ENCODE results near the gene PLCXD1.
A peak's percentile ranks its signal among the peaks of the same experiment; 100 is the strongest.

PLCXD1 gene

GRCh38 chrX:283115-283845 lies 2.1 kb downstream of the PLCXD1 start:
- Histone ChIP-seq H3K9ac (ENCODE audit: low read depth, low read length) (peak overlapping the region; percentile 70), H2AFZ (ENCODE audit: low read depth, low read length) (peak overlapping the region; percentile 88), H4K20me1 (ENCODE audit: insufficient read depth, low read length) (0 out of 2 replicates have a peak, but pooled peaks cover 5% of the 10 kb centered on the region), H3K27ac (ENCODE audit: low read length) (peak overlapping the region; percentile 91), H3K9me3 (ENCODE audit: insufficient read depth, low read length, severe bottlenecking) (no peaks in the 10 kb centered on the region), H3K4me1 (ENCODE audit: insufficient read depth, low read length) (peaks cover 28% of the 10 kb centered on the region), H3K4me3 (ENCODE audit: low read depth in 1 of 2, low read length in 2 of 2) (peak overlapping the region; percentile 26 to 61; a peak in 3 of 4 replicates), H3K36me3 (ENCODE audit: insufficient read depth, low read length) (peaks cover 34% of the 10 kb centered on the region), H3K4me2 (ENCODE audit: insufficient read depth, low read length) (peak overlapping the region; percentile 71), H3K27me3 (ENCODE audit: insufficient read depth, low read length, poor library complexity) (no peaks in the 10 kb centered on the region), H3K79me2 (ENCODE audit: insufficient read depth, low read length) (peaks cover 21% of the 10 kb centered on the region; the same call in 1 of the 2 replicates)
- DNase-seq (peak; percentile 96), ATAC-seq (ENCODE audit: insufficient read depth, low read depth) (peak; percentile 100)
- TF ChIP-seq EZH2 (IDR thresholded peaks at IDR 0.05; ENCODE audit: borderline replicate concordance, low read depth, low read length, severe bottlenecking) (no peak), CTCF (IDR thresholded peaks at IDR 0.05; ENCODE audit: borderline replicate concordance, extremely low read depth, low read length, poor library complexity, severe bottlenecking) (no peak)

GRCh38 chrX:285076-285677 lies 4.0 kb downstream of the PLCXD1 start:
- Histone ChIP-seq H3K27me3 (ENCODE audit: insufficient read depth, low read length, poor library complexity) (no peaks in the 10 kb centered on the region), H3K36me3 (ENCODE audit: insufficient read depth, low read length) (peaks cover 51% of the 10 kb centered on the region), H3K9ac (ENCODE audit: low read depth, low read length) (no peak overlapping the region), H3K4me2 (ENCODE audit: insufficient read depth, low read length) (peak overlapping the region; percentile 33; the same call in 1 of the 2 replicates), H3K9me3 (ENCODE audit: insufficient read depth, low read length, severe bottlenecking) (no peaks in the 10 kb centered on the region), H3K4me3 (ENCODE audit: low read depth in 1 of 2, low read length in 2 of 2) (peak overlapping the region in 1 of 2 experiments; percentile 3; a peak in 1 of 4 replicates), H3K4me1 (ENCODE audit: insufficient read depth, low read length) (peaks cover 30% of the 10 kb centered on the region), H2AFZ (ENCODE audit: low read depth, low read length) (no peak overlapping the region), H3K79me2 (ENCODE audit: insufficient read depth, low read length) (peaks cover 24% of the 10 kb centered on the region; the same call in 1 of the 2 replicates), H3K27ac (ENCODE audit: low read length) (no peak overlapping the region), H4K20me1 (ENCODE audit: insufficient read depth, low read length) (peaks cover 9% of the 10 kb centered on the region; the same call in 1 of the 2 replicates)
- no peak for DNase-seq
- ATAC-seq (ENCODE audit: insufficient read depth, low read depth), result no peak
- no peak for TF ChIP-seq EZH2 (IDR thresholded peaks at IDR 0.05; ENCODE audit: borderline replicate concordance, low read depth, low read length, severe bottlenecking)
- no peak for TF ChIP-seq CTCF (IDR thresholded peaks at IDR 0.05; ENCODE audit: borderline replicate concordance, extremely low read depth, low read length, poor library complexity, severe bottlenecking)

- Histone ChIP-seq H4K20me1 (ENCODE audit: insufficient read depth, low read length) (peaks cover 12% of the 10 kb centered on the region), H3K27ac (ENCODE audit: low read length) (no peak overlapping the region), H2AFZ (ENCODE audit: low read depth, low read length) (no peak overlapping the region), H3K4me3 (ENCODE audit: low read depth in 1 of 2, low read length in 2 of 2) (no peak overlapping the region), H3K36me3 (ENCODE audit: insufficient read depth, low read length) (peaks cover 65% of the 10 kb centered on the region), H3K4me1 (ENCODE audit: insufficient read depth, low read length) (peaks cover 26% of the 10 kb centered on the region), H3K79me2 (ENCODE audit: insufficient read depth, low read length) (peaks cover 26% of the 10 kb centered on the region; the same call in 1 of the 2 replicates), H3K4me2 (ENCODE audit: insufficient read depth, low read length) (no peak overlapping the region), H3K9me3 (ENCODE audit: insufficient read depth, low read length, severe bottlenecking) (no peaks in the 10 kb centered on the region), H3K9ac (ENCODE audit: low read depth, low read length) (no peak overlapping the region), H3K27me3 (ENCODE audit: insufficient read depth, low read length, poor library complexity) (no peaks in the 10 kb centered on the region)
- TF ChIP-seq EZH2 (IDR thresholded peaks at IDR 0.05; ENCODE audit: borderline replicate concordance, low read depth, low read length, severe bottlenecking), result no peak
- TF ChIP-seq CTCF (IDR thresholded peaks at IDR 0.05; ENCODE audit: borderline replicate concordance, extremely low read depth, low read length, poor library complexity, severe bottlenecking), result no peak
- DNase-seq (no peak), ATAC-seq (ENCODE audit: insufficient read depth, low read depth) (no peak)
Observed at GRCh38 chrX:287670-288069, 6.5 kb downstream of the PLCXD1 start.

All from DND-41 (cell line).